CD4-positive, alpha-beta T cell (primary cell): ENCODE data around the gene SHH. TPM values are rescaled to one million over a fixed set of nuclear protein-coding genes. Genes with fewer than 3 reads are reported as not detected.

Experiments used
- ATAC-seq: fragments of 200-7000 bp; cut with Tn5 transposase; one replicate; pipeline ENCODE4 v1.10.0; 2022; ENCODE audit warnings: mild to moderate bottlenecking; ENCODE audit not compliant: poor library complexity
- CTCF ChIA-PET: fragments of 350-600 bp; sonication (Branson Sonifier 250); formaldehyde crosslinking; loops from one replicate; lab custom pipeline; 2021; ENCODE audit warnings: antibody characterized with exemption, inconsistent platforms; lab: Charles Lee
- POLR2A ChIA-PET: fragments of 350-600 bp; sonication (Branson Sonifier 250); formaldehyde crosslinking; loops from one replicate; lab custom pipeline; 2021; ENCODE audit warnings: antibody characterized with exemption, inconsistent platforms; lab: Charles Lee
- DNase-seq, 14 experiments: peaks; one replicate each; pipeline ENCODE4 v3.0.0-alpha.2; 2013 to 2020; ENCODE audit warnings: mixed read lengths in 2 of 14
- H3K27ac ChIP-seq, 2 donors: one replicate each; pipeline versions ENCODE4 v1.5.1 to v1.7.0; 2013; ENCODE audit warnings: low read length in 2 of 2, low read depth in 1 of 2, mild to moderate bottlenecking in 1 of 2
- H3K27me3 ChIP-seq, 2 experiments: 1 replicate in 1 of 2; 2 replicates in 1 of 2; pipeline versions ENCODE4 v1.6.1 to v1.7.0; 2013; ENCODE audit warnings: low read length in 2 of 2, control low read depth in 1 of 2, mild to moderate bottlenecking in 1 of 2, moderate library complexity in 1 of 2; ENCODE audit not compliant: insufficient read depth in 2 of 2, control insufficient read depth in 1 of 2
- H3K36me3 ChIP-seq: one replicate; pipeline ENCODE4 v1.6.1; 2013; ENCODE audit warnings: low read length, control low read depth; ENCODE audit not compliant: insufficient read depth
- H3K4me1 ChIP-seq: one replicate; pipeline ENCODE4 v1.6.1; 2013; ENCODE audit warnings: low read length, control low read depth; ENCODE audit not compliant: insufficient read depth
- H3K4me3 ChIP-seq: one replicate; pipeline ENCODE4 v1.5.1; 2013; ENCODE audit warnings: mild to moderate bottlenecking, low read length, moderate library complexity
- H3K9me3 ChIP-seq, 2 experiments: 1 replicate in 1 of 2; 2 replicates in 1 of 2; pipeline versions ENCODE4 v1.6.1 to v1.7.0; 2013; ENCODE audit warnings: low read length in 2 of 2, mild to moderate bottlenecking in 2 of 2, control low read depth in 1 of 2, moderate library complexity in 1 of 2; ENCODE audit not compliant: control insufficient read depth in 1 of 2, insufficient read depth in 1 of 2
- H3K27ac Mint-ChIP-seq: one replicate; pipeline ENCODE4 v1.8.0; 2020; ENCODE audit warnings: mixed read lengths
- H3K27me3 Mint-ChIP-seq: one replicate; pipeline ENCODE4 v1.8.0; 2021; ENCODE audit warnings: mixed read lengths
- H3K36me3 Mint-ChIP-seq: one replicate; pipeline ENCODE4 v1.8.0; 2021; ENCODE audit warnings: low read depth, mixed read lengths
- H3K4me1 Mint-ChIP-seq: one replicate; pipeline ENCODE4 v1.8.0; 2021; ENCODE audit warnings: low read depth, mixed read lengths
- H3K4me3 Mint-ChIP-seq: one replicate; pipeline ENCODE4 v1.8.0; 2020; ENCODE audit warnings: mild to moderate bottlenecking, mixed read lengths
- H3K9me3 Mint-ChIP-seq: one replicate; pipeline ENCODE4 v1.8.0; 2020; ENCODE audit warnings: mixed read lengths
- CTCF ChIP-seq: fragments of 200-600 bp; IDR thresholded peaks from one replicate; pipeline ENCODE4 v1.8.0; 2022; ENCODE audit warnings: antibody characterized with exemption, mild to moderate bottlenecking
- intact Hi-C, 2 experiments: fragments of 100-400 bp; cut with DNase I in 1 of 2; cut with micrococcal nuclease in 1 of 2; formaldehyde crosslinking; loops; one replicate each; pipeline versions ENCODE4 v1.15.1 to v1.9.0; 2023 to 2025; cut with DNase I, micrococcal nuclease
- total RNA-seq, 174 experiments: library from RNA in 2 of 174; stranded (reverse) in 2 of 174; gene quantifications; one replicate each; pipeline ENCODE4 v1.2.3 and lab custom pipeline; 2021 to 2026

SHH gene
- total RNA-seq, 2 experiments from 2014 or later = not detected

GRCh38 chr7:155810770-155811559 is 1.3 kb downstream of the SHH start:
- H3K27ac ChIP-seq = no peak overlapping the region

GRCh38 chr7:155809947-155810769 is 2.1 kb downstream of the SHH start:
- H3K36me3 Mint-ChIP-seq = no peaks in the 10 kb centered on the region
- intact Hi-C loops = no loop called here

More at GRCh38 chr7:155810770-155811559, 1.3 kb downstream of the SHH start:
- Mint-ChIP-seq H3K4me1 (peaks cover 14% of the 10 kb centered on the region), H3K9me3 (no peaks in the 10 kb centered on the region), H3K27ac (no peak overlapping the region), H3K27me3 (peaks cover 74% of the 10 kb centered on the region), H3K4me3 (no peak overlapping the region), H3K36me3 (no peaks in the 10 kb centered on the region)
- TF ChIP-seq CTCF = no peak
- DNase-seq = no peak
- ATAC-seq = no peak
- no peaks in the 10 kb centered on the region for H3K36me3 ChIP-seq
- POLR2A ChIA-PET = no interaction called here
- intact Hi-C loops = no loop called here
- H3K4me1 ChIP-seq = peaks cover 26% of the 10 kb centered on the region
- no peak overlapping the region for H3K4me3 ChIP-seq
- H3K9me3 ChIP-seq = peaks cover 0 to 21% of the 10 kb centered on the region in 2 experiments
- CTCF ChIA-PET = no interaction called here
- H3K27me3 ChIP-seq = peaks cover 71 to 85% of the 10 kb centered on the region in 2 experiments

More at GRCh38 chr7:155809947-155810769, 2.1 kb downstream of the SHH start:
- Histone ChIP-seq H3K36me3 (no peaks in the 10 kb centered on the region), H3K4me3 (no peak overlapping the region), H3K4me1 (peaks cover 29% of the 10 kb centered on the region), H3K27ac (no peak overlapping the region), H3K27me3 (peaks cover 75 to 90% of the 10 kb centered on the region in 2 experiments), H3K9me3 (peaks cover 0 to 29% of the 10 kb centered on the region in 2 experiments)
- ATAC-seq = no peak
- peaks cover 71% of the 10 kb centered on the region for H3K27me3 Mint-ChIP-seq
- no peak overlapping the region for H3K27ac Mint-ChIP-seq
- no peak for TF ChIP-seq CTCF
- no peak overlapping the region for H3K4me3 Mint-ChIP-seq
- no peaks in the 10 kb centered on the region for H3K9me3 Mint-ChIP-seq
- POLR2A ChIA-PET = no interaction called here
- CTCF ChIA-PET = no interaction called here
- no peak for DNase-seq
- peaks cover 9% of the 10 kb centered on the region for H3K4me1 Mint-ChIP-seq
